ENCODE results near the gene DLG2.

The DLG2 gene

GRCh38 chr11:84103096-84103495 is 1524.0 kb downstream of the DLG2 start:
- DNase-seq (ENCODE audit: low spot score), result no peak

DNA sequence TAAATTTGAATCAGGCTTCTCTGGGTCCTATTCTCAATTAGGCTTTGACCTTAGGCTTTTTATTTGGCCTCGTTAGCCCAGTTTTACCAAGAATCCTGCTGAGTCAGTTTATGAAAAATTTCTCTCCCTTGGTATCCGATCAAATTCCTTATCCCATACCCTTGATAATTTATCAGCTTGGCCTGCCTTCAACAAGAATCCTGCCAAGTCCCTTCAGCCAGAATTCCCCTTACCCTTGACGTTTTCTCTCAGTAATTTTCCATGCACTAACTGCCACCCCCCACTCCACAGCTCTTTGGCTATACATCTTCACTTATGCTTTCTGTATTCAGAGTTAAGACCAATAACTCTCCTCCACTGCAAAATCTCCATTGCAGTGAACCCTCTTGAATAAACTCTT is 1530.0 kb downstream of the DLG2 start:
- DNase-seq (ENCODE audit: low spot score), result no peak

DNA sequence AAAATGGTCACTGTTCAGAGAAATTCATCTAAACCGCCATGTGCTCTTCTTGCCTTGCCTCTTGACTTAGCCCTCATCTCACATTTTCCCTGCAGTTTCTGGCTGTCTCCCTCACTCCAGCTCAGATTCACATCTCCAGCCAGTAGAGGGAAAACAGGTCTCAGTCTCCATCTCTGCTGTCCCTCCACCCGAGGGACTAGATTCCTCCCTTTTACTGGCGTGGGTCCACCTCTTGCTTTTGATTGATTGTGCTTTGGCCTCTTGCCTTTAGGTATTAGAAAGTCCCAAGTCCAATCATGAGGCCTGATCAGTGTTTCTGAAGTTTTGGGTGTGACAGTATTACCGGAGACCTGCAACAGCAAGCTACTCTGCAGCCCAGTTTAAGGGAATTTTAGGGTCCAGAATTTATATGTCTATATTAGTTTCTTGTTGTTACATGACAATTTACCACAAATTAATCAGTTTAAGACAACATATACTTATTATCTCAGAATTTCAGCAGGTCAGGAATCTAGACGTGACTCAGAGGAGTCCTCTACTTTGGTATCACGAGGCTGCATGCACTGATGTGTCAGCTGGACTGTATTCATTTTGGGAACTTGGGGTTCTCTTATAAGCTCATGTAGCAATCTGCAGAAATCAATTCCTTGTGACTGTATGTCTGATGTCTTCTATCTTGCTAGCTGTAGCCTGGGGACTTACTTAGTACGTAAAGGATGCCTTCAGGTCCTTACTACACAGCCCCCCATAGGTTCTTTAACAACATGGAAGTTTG is 1535.7 kb downstream of the DLG2 start:
- no peak for DNase-seq (ENCODE audit: low spot score)

DNA sequence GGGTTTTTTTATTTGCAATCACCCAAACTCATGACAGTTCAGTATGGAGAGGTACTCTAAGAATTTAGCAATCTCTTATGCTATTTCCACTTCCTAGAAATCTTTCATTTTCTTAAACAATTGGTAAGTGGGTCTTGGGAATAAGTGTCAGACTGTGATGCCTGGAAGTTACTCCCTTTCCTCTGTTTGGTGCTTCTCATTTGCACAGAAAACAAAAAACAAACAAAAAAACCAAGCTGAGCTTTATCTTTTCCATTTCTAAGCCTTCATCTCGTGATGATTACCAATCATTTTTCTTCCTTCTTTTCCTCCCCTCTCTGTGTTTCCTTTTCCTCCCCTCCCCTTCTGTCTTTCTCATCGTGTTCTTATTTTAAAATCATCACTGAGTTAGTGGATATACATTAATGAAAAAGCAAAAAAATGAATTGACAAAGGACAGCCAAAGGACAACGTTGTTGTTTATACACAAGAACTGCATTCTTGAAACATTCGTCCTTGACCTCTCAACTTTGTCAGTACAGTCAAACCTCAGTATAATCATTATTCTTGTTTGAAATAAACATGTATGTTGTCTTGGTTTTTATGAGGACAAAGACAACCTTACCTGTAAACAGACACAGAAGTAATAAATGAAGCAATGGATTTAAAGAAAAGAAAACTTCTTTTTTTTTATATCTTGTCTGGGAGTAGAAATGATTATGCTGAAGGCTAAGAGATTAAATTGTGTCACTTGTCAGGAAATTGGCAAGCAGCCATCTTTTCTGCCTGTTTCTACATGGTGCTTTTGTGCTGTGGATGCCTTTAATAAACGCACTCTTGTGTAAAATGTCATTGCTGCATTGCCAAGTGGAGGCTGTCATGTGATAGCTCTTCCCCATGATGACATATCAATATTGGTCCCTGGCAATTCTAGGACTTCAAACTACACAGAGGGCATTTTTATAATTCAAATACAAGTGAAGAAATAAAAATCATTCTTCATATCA is 1537.8 kb downstream of the DLG2 start:
- DNase-seq (ENCODE audit: low spot score), result no peak

DNA sequence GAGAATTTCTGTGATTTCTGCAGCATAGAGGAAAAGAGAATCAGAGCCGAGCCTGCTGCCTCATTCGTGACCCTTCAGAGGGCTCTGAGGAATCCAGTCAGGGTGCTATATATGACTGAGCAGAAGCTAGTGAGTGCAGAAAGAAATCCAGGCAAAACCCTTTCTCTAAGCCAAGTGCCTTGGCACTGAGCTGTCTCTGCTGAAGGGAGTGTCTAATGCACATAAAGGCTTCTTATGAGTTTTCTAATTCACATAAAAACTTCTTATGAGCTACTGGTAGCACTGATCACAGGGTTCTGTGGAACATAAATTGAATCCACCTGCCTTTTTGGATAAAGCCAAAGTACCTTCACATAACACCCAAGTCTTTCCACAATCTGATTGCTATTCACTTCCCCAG is 1555.3 kb downstream of the DLG2 start:
- DNase-seq (ENCODE audit: low spot score), result no peak

- DNase-seq (ENCODE audit: low spot score), result no peak
Measured at GRCh38 chr11:84069048-84069447, 1558.1 kb downstream of the DLG2 start.

- DNase-seq (ENCODE audit: low spot score), result no peak
Measured at GRCh38 chr11:84061726-84062125, 1565.4 kb downstream of the DLG2 start.

- DNase-seq (ENCODE audit: low spot score), result no peak
Measured at GRCh38 chr11:84056653-84057376, 1570.3 kb downstream of the DLG2 start.

DNA sequence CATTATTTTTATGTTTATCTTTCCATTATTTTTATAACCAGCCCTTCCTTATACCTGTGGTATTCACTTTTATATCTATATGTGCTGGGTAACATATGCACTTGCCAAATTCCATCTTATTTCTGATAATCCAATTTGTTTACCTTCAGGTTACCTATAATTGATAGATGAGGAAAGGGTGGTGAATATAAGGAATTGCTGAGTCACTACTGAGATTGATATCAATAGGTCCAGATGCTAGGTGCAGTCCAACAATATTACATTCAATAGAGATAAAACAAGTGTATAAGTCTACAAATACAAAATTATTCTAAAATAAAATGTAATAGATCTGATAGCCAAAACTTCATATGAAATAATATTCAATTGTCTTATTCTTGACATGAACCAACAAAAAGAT is 1582.0 kb downstream of the DLG2 start:
- no peak for DNase-seq (ENCODE audit: low spot score)

DNA sequence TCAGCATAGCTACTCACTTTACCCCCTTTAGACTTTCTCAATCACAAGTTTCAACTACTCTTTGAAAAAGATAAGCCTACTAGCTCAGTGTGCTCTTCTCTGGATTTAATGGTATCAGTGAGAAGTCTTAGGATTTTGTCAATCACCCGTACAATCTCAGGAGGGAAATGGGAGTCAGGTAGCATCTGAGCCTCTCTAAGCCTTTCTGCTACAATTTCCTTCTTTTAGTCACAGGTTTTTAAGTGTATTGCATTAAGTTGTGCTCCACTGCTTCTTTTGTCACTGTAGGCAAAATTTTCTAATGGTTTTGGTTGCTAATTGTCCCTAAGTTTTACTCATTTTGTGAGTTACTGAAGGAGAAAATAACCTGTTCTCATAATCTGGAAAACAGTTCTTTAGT is 1582.4 kb downstream of the DLG2 start:
- DNase-seq (ENCODE audit: low spot score), result no peak

DNA sequence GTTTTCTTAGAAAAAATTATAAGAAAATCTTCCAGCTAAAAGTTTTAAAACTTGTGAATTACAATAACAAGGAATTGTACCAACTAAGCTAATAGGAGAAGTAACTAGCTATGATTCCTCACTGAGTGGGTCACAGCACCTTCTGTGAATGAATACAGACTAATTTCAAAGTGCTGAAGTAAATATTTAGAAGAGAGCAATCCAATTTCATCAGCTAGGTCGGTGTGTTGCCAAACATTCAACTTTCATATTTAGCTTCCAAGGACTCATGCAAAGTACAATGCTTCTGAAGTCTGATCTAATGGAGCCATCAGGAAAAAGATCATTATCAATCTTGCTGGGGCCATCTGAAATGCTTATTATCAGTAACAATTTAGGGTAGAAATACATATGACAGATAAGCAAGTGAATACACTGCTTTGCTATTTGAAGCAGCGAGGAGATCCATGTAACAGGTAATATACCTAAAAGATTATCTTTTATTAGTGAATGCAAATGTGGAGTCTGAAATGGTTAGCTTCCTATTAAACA is 1590.4 kb downstream of the DLG2 start:
- no peak for DNase-seq (ENCODE audit: low spot score)

DNA sequence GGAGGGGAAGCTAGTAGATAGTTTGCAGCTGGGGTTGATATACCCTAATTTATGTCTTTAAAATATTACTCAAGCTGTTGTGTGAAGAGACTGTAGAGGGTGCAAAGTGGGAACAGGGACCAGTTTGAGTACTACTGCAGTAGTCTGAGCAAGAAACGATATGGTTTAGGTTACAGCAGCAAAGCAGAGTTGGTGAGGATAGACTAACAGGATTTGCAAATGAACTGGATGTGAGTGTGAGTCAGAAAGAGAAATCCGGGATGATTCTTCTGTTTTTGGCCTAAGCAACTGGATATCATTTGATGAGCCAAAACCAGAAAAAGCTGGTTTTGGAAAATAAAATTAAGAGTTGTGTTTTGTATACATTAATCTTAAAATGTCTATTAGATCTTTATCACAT is 1591.5 kb downstream of the DLG2 start:
- DNase-seq (ENCODE audit: low spot score), result no peak

DNA sequence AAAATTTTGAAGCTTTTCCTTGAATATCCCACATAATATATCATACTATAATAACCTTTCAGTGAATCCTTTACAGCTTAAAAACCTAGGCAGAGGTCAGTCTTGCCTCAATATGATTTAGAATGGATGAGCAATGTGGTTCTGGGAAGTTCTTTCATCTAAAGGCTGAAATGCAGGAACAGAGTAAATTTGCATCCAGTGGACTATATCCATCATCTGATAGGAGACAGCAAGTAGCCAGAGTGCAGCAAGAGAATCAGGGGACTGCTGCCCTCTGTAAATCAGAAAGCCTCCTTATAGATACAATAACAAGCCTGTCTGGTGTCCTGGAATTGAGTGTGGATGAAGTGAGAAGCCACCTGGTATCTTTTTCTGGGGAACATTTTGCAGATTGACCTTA is 1592.7 kb downstream of the DLG2 start:
- no peak for DNase-seq (ENCODE audit: low spot score)

DNA sequence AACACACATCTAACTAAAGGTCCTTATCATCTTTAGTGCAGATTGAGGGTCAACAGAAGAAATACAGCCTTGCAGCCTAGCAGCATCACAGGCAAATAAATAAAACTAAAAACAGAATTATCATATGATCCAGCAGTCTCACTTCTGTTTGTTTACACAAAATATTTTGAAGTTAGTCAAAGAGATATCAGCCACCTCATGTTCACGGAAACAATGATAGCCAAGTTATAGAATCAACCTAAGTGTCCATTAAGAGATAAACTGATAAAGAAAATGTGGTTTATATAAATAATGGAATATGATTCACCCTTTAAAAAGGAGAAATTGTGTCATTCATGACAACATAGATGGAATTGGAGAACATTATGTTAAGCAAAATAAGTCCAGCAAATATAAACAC is 1602.9 kb downstream of the DLG2 start:
- no peak for DNase-seq (ENCODE audit: low spot score)

DNA sequence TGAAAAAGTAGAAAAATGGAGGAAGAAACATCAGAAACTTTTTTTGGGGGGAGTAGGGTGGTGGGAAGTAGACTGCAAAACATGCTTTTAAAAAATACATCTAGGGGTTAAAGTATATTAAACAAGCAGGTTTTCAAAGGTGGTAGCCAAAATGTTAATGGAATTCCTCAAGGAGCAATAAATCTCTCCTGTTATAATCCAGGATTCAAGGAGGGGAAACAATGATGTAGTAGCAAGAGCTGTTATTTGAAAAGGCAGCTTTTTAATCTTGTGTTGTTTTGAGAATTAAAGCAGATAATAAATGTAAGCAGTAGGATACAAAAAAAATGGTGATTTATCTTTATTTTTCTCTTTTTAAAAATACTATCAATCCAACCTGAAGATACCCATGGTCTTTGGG is 1604.4 kb downstream of the DLG2 start:
- no peak for DNase-seq (ENCODE audit: low spot score)

DNA sequence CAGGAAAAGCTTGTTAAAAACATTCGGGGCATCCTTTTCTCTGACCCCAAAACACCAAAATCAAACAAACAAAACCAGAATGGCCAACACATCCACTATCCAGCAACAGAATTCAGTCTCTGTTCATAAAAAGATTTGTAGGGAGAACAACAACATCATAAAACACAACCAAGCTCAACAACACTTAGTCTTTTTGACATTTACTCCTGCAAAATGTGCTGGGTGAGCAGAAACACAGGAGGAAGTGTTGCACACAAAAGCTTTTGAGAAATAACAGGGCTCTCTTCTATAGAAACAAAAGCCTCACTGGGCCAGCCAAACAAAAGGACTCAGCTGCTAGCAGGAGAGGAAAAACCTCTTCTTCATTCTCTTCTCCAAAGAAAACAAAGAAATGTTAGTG is 1604.9 kb downstream of the DLG2 start:
- no peak for DNase-seq (ENCODE audit: low spot score)

- DNase-seq (ENCODE audit: low spot score), result no peak
Measured at GRCh38 chr11:84021291-84021690, 1605.9 kb downstream of the DLG2 start.

GRCh38 chr11:84019571-84020194 is 1607.5 kb downstream of the DLG2 start:
- DNase-seq (ENCODE audit: low spot score), result peak; percentile 5

DNA sequence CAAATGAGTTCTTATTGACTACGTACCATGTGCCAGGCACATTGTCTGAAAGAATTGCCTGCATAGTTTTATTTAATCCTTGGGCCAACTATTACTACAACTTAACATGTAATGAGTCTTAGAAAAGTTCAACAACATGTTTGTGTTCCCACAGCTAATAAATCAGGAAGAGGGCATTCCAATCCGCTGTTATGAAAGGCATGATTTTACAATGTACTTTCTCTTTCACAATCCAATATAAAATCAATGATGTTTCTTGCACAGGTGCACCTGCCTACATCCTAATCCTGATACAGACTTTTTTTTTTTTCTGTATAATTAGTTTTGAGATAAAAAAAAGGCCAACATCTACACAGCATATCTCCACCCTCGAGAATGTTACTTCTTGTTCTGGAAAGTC is 1612.6 kb downstream of the DLG2 start:
- DNase-seq (ENCODE audit: low spot score), result no peak

- no peak for DNase-seq (ENCODE audit: low spot score)
Measured at GRCh38 chr11:84012171-84012826, 1614.8 kb downstream of the DLG2 start.

DNA sequence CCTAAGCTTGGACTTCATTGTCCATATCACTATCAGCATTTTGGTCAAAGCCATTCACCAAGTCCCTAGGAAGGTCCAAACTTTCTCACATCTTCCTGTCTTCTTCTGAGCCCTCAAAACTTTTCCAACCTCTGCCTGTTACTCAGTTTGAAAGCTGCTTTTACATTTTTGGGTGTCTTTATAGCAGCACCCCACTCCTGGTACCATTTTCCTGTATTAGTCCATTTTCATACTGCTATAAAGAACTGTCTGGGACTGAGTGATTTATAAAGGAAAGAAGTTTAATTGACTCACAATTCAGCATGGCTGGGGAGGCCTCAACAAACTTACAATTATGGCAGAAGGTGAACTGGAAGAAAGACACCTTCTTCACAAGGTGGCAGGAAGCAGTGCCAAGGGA is 1624.0 kb downstream of the DLG2 start:
- DNase-seq (ENCODE audit: low spot score), result no peak
